GM23248 (cell line): ENCODE measurements around the gene MEGF9. TPM values are rescaled to one million over a fixed set of nuclear protein-coding genes. Genes with fewer than 3 reads are reported as not detected.

ENCODE experiments used
- DNase-seq: peaks from one replicate; pipeline ENCODE4 v3.0.0-alpha.2; 2015
- H2AFZ ChIP-seq: fragments of 200-600 bp; sonication (generic); 2 replicates; pipeline ENCODE4 v1.6.1; 2016; ENCODE audit warnings: antibody characterized with exemption
- H3F3A ChIP-seq: fragments of 200-600 bp; sonication (generic); 2 replicates; pipeline ENCODE4 v1.6.1; 2016; ENCODE audit warnings: mild to moderate bottlenecking, antibody characterized with exemption, mixed run types; ENCODE audit not compliant: insufficient read depth
- H3K27ac ChIP-seq: fragments of 200-600 bp; sonication (generic); 2 replicates; pipeline ENCODE4 v1.5.1; 2016; ENCODE audit warnings: mild to moderate bottlenecking
- H3K27me3 ChIP-seq: fragments of 200-600 bp; sonication (generic); replicated peaks from 2 replicates; pipeline ENCODE4 v1.6.1; 2016; ENCODE audit warnings: mild to moderate bottlenecking; ENCODE audit not compliant: insufficient read depth
- H3K36me3 ChIP-seq: fragments of 200-600 bp; sonication (generic); 2 replicates; pipeline ENCODE4 v1.6.1; 2016; ENCODE audit warnings: low read depth, mild to moderate bottlenecking
- H3K4me1 ChIP-seq: fragments of 200-600 bp; sonication (generic); 2 replicates; pipeline ENCODE4 v1.6.1; 2016; ENCODE audit warnings: mild to moderate bottlenecking; ENCODE audit not compliant: insufficient read depth
- H3K4me2 ChIP-seq: fragments of 200-600 bp; sonication (generic); one replicate; pipeline ENCODE4 v1.6.1; 2016; ENCODE audit warnings: mild to moderate bottlenecking; ENCODE audit not compliant: unreplicated experiment
- H3K4me3 ChIP-seq: fragments of 200-600 bp; sonication (generic); 2 replicates; pipeline ENCODE4 v1.5.1; 2016; ENCODE audit warnings: mild to moderate bottlenecking
- H3K79me2 ChIP-seq: fragments of 200-600 bp; sonication (generic); 2 replicates; pipeline ENCODE4 v1.6.1; 2016; ENCODE audit warnings: mild to moderate bottlenecking; ENCODE audit not compliant: insufficient read depth
- H3K9ac ChIP-seq: fragments of 200-600 bp; sonication (generic); 2 replicates; pipeline ENCODE4 v1.6.1; 2016; ENCODE audit warnings: mild to moderate bottlenecking
- H3K9me2 ChIP-seq: fragments of 200-600 bp; sonication (generic); 2 replicates; pipeline ENCODE4 v1.6.1; 2016; ENCODE audit warnings: mixed run types, mild to moderate bottlenecking, moderate library complexity; ENCODE audit not compliant: insufficient read depth
- H3K9me3 ChIP-seq: fragments of 200-600 bp; sonication (generic); one replicate; pipeline ENCODE4 v1.6.1; 2017; ENCODE audit warnings: low read depth
- H4K20me1 ChIP-seq: fragments of 200-600 bp; sonication (generic); 2 replicates; pipeline ENCODE4 v1.6.0; 2016; ENCODE audit not compliant: insufficient read depth
- EZH2 ChIP-seq: fragments of 200-600 bp; sonication (generic); IDR thresholded peaks from 2 replicates; pipeline ENCODE4 v1.6.1; 2018; ENCODE audit warnings: antibody characterized with exemption, mild to moderate bottlenecking; ENCODE audit not compliant: insufficient read depth, poor library complexity, severe bottlenecking
- EZH2phosphoT487 ChIP-seq: fragments of 200-600 bp; sonication (generic); IDR thresholded peaks from 2 replicates; pipeline ENCODE4 v1.6.1; 2018; ENCODE audit warnings: antibody characterized with exemption, moderate library complexity, mild to moderate bottlenecking, low read depth; ENCODE audit not compliant: insufficient read depth
- WGBS, 2 experiments: methylation state at CpG; one replicate each; pipeline ENCODE4 v1.1.6; 2015 to 2017; ENCODE audit warnings: low lambda C conversion rate in 2 of 2, low coverage in 1 of 2; ENCODE audit errors: missing lambda C conversion rate in 2 of 2; 5-methylcytosine and 5-hydroxymethylcytosine counted together
- in situ Hi-C: fragments of 300-500 bp; cut with MboI; formaldehyde crosslinking; loops from 2 replicates; pipeline ENCODE4 v1.15.0; 2020
- polyA plus RNA-seq: library from polyadenylated mRNA; unstranded; fragments of >200 nt; fragmentation: Nextera tagmentation; extraction: Ambion mirVana; gene quantifications from 2 replicates; pipeline ENCODE4 v1.2.1, GENCODE V29; 2016
- total RNA-seq: library from RNA; depleted of rRNA; stranded (reverse); fragments of >200 nt; shearing (Covaris generic); gene quantifications from 2 replicates; pipeline ENCODE4 v1.2.3, GENCODE V29; 2014

The MEGF9 gene
- total and polyA plus RNA-seq, 2 experiments from 2014 or later, result 2.1 to 3.8 TPM

DNA sequence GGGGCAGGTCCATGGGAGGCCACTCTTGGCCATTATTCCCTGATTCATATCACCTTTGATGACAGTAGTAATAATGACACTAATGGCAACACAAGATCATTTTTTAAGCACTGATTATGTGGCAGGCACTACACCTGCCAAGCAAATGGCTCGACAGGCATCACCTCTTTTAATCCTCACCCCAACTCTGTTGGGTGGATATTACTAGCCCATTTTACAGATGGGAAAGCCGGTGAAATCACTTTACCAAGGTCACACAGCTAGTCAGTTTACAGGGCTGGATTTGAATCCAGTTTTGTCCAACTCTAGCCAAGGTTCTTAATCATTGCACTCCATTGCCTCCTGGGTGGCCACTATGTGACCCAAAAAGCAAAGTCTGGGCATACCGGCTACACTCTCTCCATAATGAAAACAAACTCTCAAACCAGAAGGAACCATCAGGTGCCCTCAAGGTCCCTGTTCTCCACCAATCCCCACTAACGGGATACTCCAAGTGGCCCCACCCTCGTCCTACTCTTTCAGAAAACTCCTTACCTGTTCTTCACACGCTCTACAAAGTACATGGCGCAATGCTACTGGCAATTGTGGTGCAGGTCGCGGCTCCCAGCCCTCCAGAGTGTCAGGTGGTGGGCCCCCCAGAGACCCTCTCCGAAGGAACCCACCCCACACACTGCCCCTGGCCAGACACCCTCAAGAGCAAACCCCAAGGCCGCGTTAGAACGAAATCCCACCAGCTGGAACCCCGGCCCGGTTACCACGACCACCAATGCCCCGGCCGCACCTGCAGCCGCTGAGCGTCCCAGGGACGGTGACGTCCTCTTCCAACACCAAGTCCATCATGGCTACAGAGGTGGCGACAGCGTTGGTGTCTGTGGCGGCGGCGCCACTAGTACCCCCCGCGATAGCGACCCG, 134.9 kb downstream of the MEGF9 start:
- no peaks in the 10 kb centered on the region for H3F3A ChIP-seq
- H3K4me1 ChIP-seq, result peaks cover 19% of the 10 kb centered on the region
- H3K27ac ChIP-seq, result peak overlapping the region; percentile 55
- H3K27me3 ChIP-seq, result no peaks in the 10 kb centered on the region
- no peaks in the 10 kb centered on the region for H3K9me3 ChIP-seq
- no peaks in the 10 kb centered on the region for H4K20me1 ChIP-seq
- peak; percentile 49 for DNase-seq
- WGBS, 2 experiments, result 7 to 8% methylated on average over 26 to 29 of the region's 31 CpGs
- peak overlapping the region; percentile 100 for H2AFZ ChIP-seq
- H3K4me3 ChIP-seq, result peak overlapping the region; percentile 94
- no peak for TF ChIP-seq EZH2
- TF ChIP-seq EZH2phosphoT487, result no peak
- no peaks in the 10 kb centered on the region for H3K36me3 ChIP-seq
- H3K9ac ChIP-seq, result peak overlapping the region; percentile 92
- peak overlapping the region; percentile 86 for H3K4me2 ChIP-seq
- in situ Hi-C loops, result no loop called here
- peaks cover 55% of the 10 kb centered on the region for H3K79me2 ChIP-seq
- no peaks in the 10 kb centered on the region for H3K9me2 ChIP-seq

DNA sequence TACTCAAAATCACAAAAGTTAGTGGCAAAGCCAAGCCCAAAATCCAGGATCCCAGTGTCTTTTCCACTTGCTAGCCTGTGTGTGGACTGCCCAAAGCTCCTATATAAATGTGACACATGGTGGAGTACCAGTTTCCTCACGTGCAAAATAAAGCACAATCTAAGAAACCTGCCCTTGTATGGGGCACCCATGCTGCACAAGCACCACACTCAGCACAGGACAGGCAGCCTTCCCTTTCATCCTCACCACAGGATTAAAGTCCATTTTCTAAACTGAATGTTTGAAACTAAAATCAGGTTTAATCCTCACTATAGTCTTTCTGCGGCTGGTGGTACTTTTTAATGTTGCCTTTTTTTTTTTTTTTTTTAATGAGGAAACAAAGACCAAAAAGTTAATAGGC, 139.8 kb downstream of the MEGF9 start:
- no peak for DNase-seq
- Histone ChIP-seq H3K27ac (no peak overlapping the region), H3K36me3 (no peaks in the 10 kb centered on the region), H3K9ac (no peak overlapping the region), H3K79me2 (peaks cover 76% of the 10 kb centered on the region), H3F3A (peaks cover 23% of the 10 kb centered on the region), H2AFZ (no peak overlapping the region), H3K4me1 (peaks cover 31% of the 10 kb centered on the region), H3K27me3 (no peaks in the 10 kb centered on the region), H3K4me3 (no peak overlapping the region), H3K9me2 (no peaks in the 10 kb centered on the region), H3K9me3 (no peaks in the 10 kb centered on the region), H4K20me1 (no peaks in the 10 kb centered on the region), H3K4me2 (no peak overlapping the region)
- in situ Hi-C loops, result no loop called here
- TF ChIP-seq EZH2phosphoT487, result no peak
- TF ChIP-seq EZH2, result no peak
- WGBS, 2 experiments, result 78 to 81% methylated on average over 2 of the region's 2 CpGs

DNA sequence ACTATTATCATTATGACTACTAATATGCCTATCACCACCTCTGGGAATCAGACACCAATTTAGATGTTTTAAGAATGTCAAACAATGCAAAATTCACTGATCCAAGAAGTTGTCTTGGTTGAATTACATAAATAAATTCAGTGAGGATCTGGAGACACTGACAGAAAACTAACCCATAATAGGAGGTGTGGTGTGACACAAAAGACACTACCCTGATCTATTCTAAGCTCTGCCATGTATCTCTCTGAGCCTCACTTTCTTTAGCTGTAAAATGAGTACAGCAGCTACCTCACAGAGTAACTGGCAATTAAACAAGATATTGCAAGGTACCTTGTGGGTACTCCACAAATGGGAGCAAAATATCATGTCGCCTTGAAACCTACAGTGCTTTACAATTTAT, 141.8 kb downstream of the MEGF9 start:
- Histone ChIP-seq H3K27ac (peak overlapping the region; percentile 82), H3K79me2 (peaks cover 56% of the 10 kb centered on the region)

DNA sequence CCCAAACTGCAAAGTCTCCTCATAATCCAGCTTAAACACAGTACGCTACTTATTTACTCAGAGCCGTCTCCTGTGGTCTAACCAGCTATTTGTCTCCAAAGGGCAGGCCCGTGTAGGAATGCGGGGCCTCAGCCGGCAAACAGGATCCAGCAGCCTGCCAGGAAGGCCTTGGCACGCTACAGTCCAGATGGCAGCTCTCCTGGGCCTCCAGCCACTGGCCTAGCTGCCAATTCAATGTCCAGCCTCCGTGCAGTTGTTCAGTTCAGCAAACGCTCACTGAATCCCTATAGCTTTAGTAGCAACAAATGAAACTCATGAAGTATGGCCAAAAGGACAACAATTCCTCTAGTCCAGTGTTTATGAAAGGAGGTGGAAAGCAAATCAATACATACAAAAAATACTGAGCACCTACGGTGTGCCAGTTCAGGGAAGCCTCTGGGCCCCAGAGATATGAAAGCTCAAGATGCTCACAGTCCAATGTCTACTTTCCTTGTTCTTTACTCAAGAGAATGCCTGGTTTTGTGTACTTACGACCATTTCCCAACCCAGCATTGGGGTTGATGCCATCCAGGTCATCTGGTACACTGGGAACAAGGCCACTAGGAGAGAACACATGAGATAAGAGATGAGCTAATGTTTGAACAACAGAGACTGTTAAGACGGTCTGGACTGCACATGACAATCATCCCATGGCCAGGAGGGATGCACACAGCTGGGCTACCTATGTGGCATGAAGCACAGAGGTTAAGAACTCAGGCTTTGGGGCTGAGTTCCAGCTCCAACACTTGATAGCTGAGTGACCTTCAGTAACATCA, 142.6 kb downstream of the MEGF9 start:
- Histone ChIP-seq H4K20me1 (no peaks in the 10 kb centered on the region), H3K4me1 (peaks cover 24% of the 10 kb centered on the region), H3K4me3 (peak overlapping the region; percentile 25; the same call in 1 of the 2 replicates), H3K4me2 (peak overlapping the region; percentile 50), H3K36me3 (peaks cover 14% of the 10 kb centered on the region; the same call in 1 of the 2 replicates), H3F3A (peaks cover 23% of the 10 kb centered on the region), H3K27me3 (no peaks in the 10 kb centered on the region), H3K9me2 (no peaks in the 10 kb centered on the region), H3K27ac (peak overlapping the region; percentile 82), H3K9ac (peak overlapping the region; percentile 64), H3K9me3 (no peaks in the 10 kb centered on the region), H2AFZ (peak overlapping the region; percentile 30), H3K79me2 (peaks cover 49% of the 10 kb centered on the region)
- in situ Hi-C loops, result no loop called here
- WGBS, 2 experiments, result 18 to 24% methylated on average over 11 of the region's 11 CpGs
- no peak for TF ChIP-seq EZH2phosphoT487
- TF ChIP-seq EZH2, result no peak
- DNase-seq, result peak; percentile 92

More for the DNA sequence above, 141.8 kb downstream of the MEGF9 start:
- Histone ChIP-seq H3K27me3 (no peaks in the 10 kb centered on the region), H3K4me1 (peaks cover 24% of the 10 kb centered on the region), H3F3A (peaks cover 23% of the 10 kb centered on the region), H3K9me2 (no peaks in the 10 kb centered on the region), H2AFZ (no peak overlapping the region), H3K4me2 (no peak overlapping the region), H3K4me3 (no peak overlapping the region), H3K36me3 (peaks cover 9% of the 10 kb centered on the region; the same call in 1 of the 2 replicates), H3K9me3 (no peaks in the 10 kb centered on the region), H4K20me1 (no peaks in the 10 kb centered on the region), H3K9ac (peak overlapping the region; percentile 64; the same call in 1 of the 2 replicates)
- 97 to 100% methylated on average over 1 of the region's 1 CpG for WGBS, 2 experiments
- DNase-seq, result no peak
- in situ Hi-C loops, result no loop called here
- TF ChIP-seq EZH2 (no peak), EZH2phosphoT487 (no peak)
